OCI-LY3 (cell line): ENCODE data around the gene XPO5.

Source experiments
- CTCF ChIP-seq: fragments of 200-600, 300-600 bp; sonication (generic); IDR thresholded peaks from 2 replicates; pipeline ENCODE4 v1.5.1; 2014; ENCODE audit warnings: antibody characterized with exemption, low read length, low read depth
- EZH2phosphoT487 ChIP-seq: fragments of 200-600 bp; shearing (Covaris generic); IDR thresholded peaks from 2 replicates; pipeline ENCODE4 v1.6.1; 2018; ENCODE audit warnings: antibody characterized with exemption, mixed run types, low read depth

GRCh38 chr6:43494766-43495165, 81.1 kb downstream of the XPO5 start:
- TF ChIP-seq CTCF: no peak
- TF ChIP-seq EZH2phosphoT487: no peak
